Cardiac fibroblast (primary cell): ENCODE data around the gene FGGY.

Experiments
- DNase-seq, 2 donors: peaks; one replicate each; pipeline versions ENCODE4 v3.0.0 to v3.0.0-alpha.2; 2010; ENCODE audit warnings: low read depth in 2 of 2
- H3K4me3 ChIP-seq, 2 donors: replicated peaks in 1 of 2; 1 replicate in 1 of 2; 2 replicates in 1 of 2; pipeline ENCODE4 v1.5.1; 2011; ENCODE audit warnings: low read depth in 2 of 2, low read length in 2 of 2, mild to moderate bottlenecking in 2 of 2, moderate library complexity in 1 of 2
- CTCF ChIP-seq: IDR thresholded peaks from one replicate; pipeline ENCODE4 v1.5.1; 2011; ENCODE audit warnings: low read depth, mild to moderate bottlenecking, low read length, inconsistent platforms

Gene FGGY

GRCh38 chr1:59739111-59739510 lies 442.2 kb downstream of the FGGY start:
- H3K4me3 ChIP-seq = no peak overlapping the region
- no peak for DNase-seq
- no peak for TF ChIP-seq CTCF

- no peak for DNase-seq
- no peak overlapping the region for H3K4me3 ChIP-seq
- no peak for TF ChIP-seq CTCF
These were observed 445.6 kb downstream of the FGGY start for GRCh38 chr1:59742526-59742925.

GRCh38 chr1:59743324-59744091 lies 446.6 kb downstream of the FGGY start:
- no peak for TF ChIP-seq CTCF
- peak; percentile 25 to 75 for DNase-seq

GRCh38 chr1:59747420-59748024 lies 450.6 kb downstream of the FGGY start:
- DNase-seq = no peak
- no peak overlapping the region for H3K4me3 ChIP-seq
- TF ChIP-seq CTCF = no peak

More at GRCh38 chr1:59743324-59744091, 446.6 kb downstream of the FGGY start:
- no peak overlapping the region for H3K4me3 ChIP-seq

DNA sequence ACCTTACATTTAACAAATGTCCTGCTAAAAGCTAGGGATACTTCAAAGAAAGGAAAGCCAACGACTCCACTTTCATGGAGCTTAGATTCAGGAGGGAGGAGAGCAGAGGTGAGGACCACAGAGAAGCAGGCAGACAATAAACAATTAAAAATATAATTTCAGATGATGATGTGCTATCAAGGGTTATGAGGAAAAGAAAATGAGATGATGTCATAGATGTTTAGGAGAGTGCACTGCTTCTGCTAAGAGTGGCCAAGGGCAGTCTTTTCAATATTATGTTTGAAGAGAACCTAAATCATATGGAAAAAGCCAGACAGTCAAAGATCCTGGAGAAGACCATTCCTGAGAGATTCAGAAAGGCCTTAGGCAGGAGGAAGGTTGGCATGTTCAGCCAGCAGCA lies 451.2 kb downstream of the FGGY start:
- H3K4me3 ChIP-seq = no peak overlapping the region
- TF ChIP-seq CTCF = no peak
- no peak for DNase-seq

- TF ChIP-seq CTCF = no peak
- DNase-seq = peak; percentile 87 to 92
- no peak overlapping the region for H3K4me3 ChIP-seq
These were observed 453.6 kb downstream of the FGGY start for GRCh38 chr1:59750328-59751003.
